OCI-LY1 (cell line): ENCODE measurements around the gene NUPR2.
A peak's percentile ranks its signal among the peaks of the same experiment; 100 is the strongest.

Source experiments
- H2AFZ ChIP-seq: fragments of 200-600 bp; sonication (generic), shearing (Covaris generic); 2 replicates; pipeline ENCODE4 v1.6.0; 2014; ENCODE audit warnings: antibody characterized with exemption, mild to moderate bottlenecking, low read length
- H3F3A ChIP-seq: fragments of 200-600 bp; sonication (generic), shearing (Covaris generic); 2 replicates; pipeline ENCODE4 v1.6.0; 2014; ENCODE audit warnings: mild to moderate bottlenecking, antibody characterized with exemption, low read length, moderate library complexity; ENCODE audit not compliant: insufficient read depth
- H3K27ac ChIP-seq: fragments of 200-600 bp; sonication (generic); 2 replicates; pipeline ENCODE4 v1.5.1; 2014; ENCODE audit warnings: low read length, mixed run types, mild to moderate bottlenecking, low read depth; ENCODE audit not compliant: poor library complexity, severe bottlenecking
- H3K27me3 ChIP-seq: fragments of 200-600 bp; sonication (generic); 2 replicates; pipeline ENCODE4 v1.6.0; 2014; ENCODE audit warnings: antibody characterized with exemption, mild to moderate bottlenecking, low read length, moderate library complexity; ENCODE audit not compliant: insufficient read depth
- H3K36me3 ChIP-seq: fragments of 200-600 bp; sonication (generic); 2 replicates; pipeline ENCODE4 v1.6.1; 2014; ENCODE audit warnings: mild to moderate bottlenecking, antibody characterized with exemption, low read length, moderate library complexity, mixed read lengths; ENCODE audit not compliant: insufficient read depth
- H3K4me1 ChIP-seq: fragments of 200-600 bp; sonication (generic); 2 replicates; pipeline ENCODE4 v1.5.1; 2014; ENCODE audit warnings: mild to moderate bottlenecking, low read length, moderate library complexity; ENCODE audit not compliant: insufficient read depth, severe bottlenecking
- H3K4me2 ChIP-seq: fragments of 200-600 bp; sonication (generic), shearing (Covaris generic); 2 replicates; pipeline ENCODE4 v1.6.1; 2014; ENCODE audit warnings: low read length
- H3K4me3 ChIP-seq: fragments of 200-600 bp; sonication (generic); 2 replicates; pipeline ENCODE4 v1.5.1; 2014; ENCODE audit warnings: low read length, low read depth, mild to moderate bottlenecking, mixed read lengths; ENCODE audit not compliant: poor library complexity, severe bottlenecking
- H3K79me2 ChIP-seq: fragments of 200-600 bp; shearing (Covaris generic); 2 replicates; pipeline ENCODE4 v1.6.1; 2016; ENCODE audit warnings: mixed run types, low read length, mixed read lengths; ENCODE audit not compliant: insufficient read depth
- H3K9ac ChIP-seq: fragments of 200-600 bp; sonication (generic), shearing (Covaris generic); 2 replicates; pipeline ENCODE4 v1.6.1; 2014; ENCODE audit warnings: mild to moderate bottlenecking, low read length, mixed read lengths
- H3K9me2 ChIP-seq: fragments of 200-600 bp; sonication (generic), shearing (Covaris generic); 2 replicates; pipeline ENCODE4 v1.6.1; 2014; ENCODE audit warnings: low read depth, mild to moderate bottlenecking, low read length, mixed read lengths
- H3K9me3 ChIP-seq: fragments of 200-600 bp; shearing (Covaris generic); 2 replicates; pipeline ENCODE4 v1.6.1; 2014; ENCODE audit warnings: low read length, mixed read lengths
- H4K20me1 ChIP-seq: fragments of 200-600 bp; sonication (generic), shearing (Covaris generic); 2 replicates; pipeline ENCODE4 v1.6.0; 2016; ENCODE audit warnings: mild to moderate bottlenecking, low read length; ENCODE audit not compliant: insufficient read depth
- CTCF ChIP-seq: fragments of 200-600 bp; sonication (generic), shearing (Covaris generic); IDR thresholded peaks from 2 replicates; pipeline ENCODE4 v1.5.1; 2017; ENCODE audit warnings: mild to moderate bottlenecking, antibody characterized with exemption, low read length, moderate library complexity, mixed read lengths
- EZH2 ChIP-seq: fragments of 200-600 bp; sonication (generic), shearing (Covaris generic); IDR thresholded peaks from 2 replicates; pipeline ENCODE4 v1.8.0; 2017; ENCODE audit warnings: borderline replicate concordance, mixed run types, mild to moderate bottlenecking, antibody characterized with exemption, low read length, moderate library complexity, mixed read lengths

The NUPR2 gene

DNA sequence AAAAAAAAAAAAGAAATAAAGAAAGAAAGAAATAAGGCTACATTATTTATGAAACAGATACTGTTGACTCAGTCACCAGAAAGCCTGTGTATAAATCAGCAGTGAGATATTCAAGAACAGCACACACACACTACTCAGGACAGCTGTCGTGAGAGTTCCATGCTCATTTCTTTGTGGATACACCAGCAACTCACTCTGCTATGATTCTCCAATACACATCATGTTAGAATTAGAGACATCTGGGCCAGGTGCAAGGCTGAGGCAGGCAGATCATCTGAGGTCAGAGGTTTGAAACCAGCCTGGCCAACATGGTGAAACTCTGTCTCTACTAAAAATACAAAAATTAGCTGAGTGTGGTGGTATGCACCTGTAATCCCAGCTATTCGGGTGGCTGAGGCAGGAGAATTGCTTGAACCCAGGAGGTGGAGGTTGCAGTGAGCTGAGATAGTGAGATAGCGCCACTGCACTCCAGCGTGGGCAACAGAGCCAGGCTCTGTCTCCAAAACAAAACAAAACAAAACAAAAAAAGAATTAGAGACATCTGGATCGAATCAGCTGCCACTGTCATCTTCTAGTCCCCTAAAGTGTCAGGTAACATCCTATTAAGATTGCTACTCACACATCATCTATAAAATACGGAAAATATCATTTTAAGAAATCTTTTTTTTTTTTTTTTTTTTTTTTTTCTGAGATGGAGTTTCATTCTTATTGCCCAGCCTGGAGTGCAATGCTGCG lies 11.2 kb upstream of the NUPR2 start:
- H3K9ac ChIP-seq, result no peak overlapping the region
- H3K4me3 ChIP-seq, result no peak overlapping the region
- H3K27me3 ChIP-seq, result peaks cover 4% of the 10 kb centered on the region; the same call in 1 of the 2 replicates
- no peaks in the 10 kb centered on the region for H3K4me1 ChIP-seq
- TF ChIP-seq CTCF, result no peak
- TF ChIP-seq EZH2, result no peak
- no peaks in the 10 kb centered on the region for H3F3A ChIP-seq
- no peak overlapping the region for H3K27ac ChIP-seq
- no peaks in the 10 kb centered on the region for H3K9me2 ChIP-seq
- H3K9me3 ChIP-seq, result no peaks in the 10 kb centered on the region
- no peak overlapping the region for H3K4me2 ChIP-seq
- no peak overlapping the region for H2AFZ ChIP-seq
- H4K20me1 ChIP-seq, result no peaks in the 10 kb centered on the region
- no peaks in the 10 kb centered on the region for H3K36me3 ChIP-seq
- H3K79me2 ChIP-seq, result no peaks in the 10 kb centered on the region

GRCh38 chr7:56125831-56126230 lies 9.6 kb upstream of the NUPR2 start:
- Histone ChIP-seq H3K36me3 (no peaks in the 10 kb centered on the region), H3K9ac (no peak overlapping the region), H3K27ac (no peak overlapping the region), H2AFZ (no peak overlapping the region), H3F3A (no peaks in the 10 kb centered on the region), H3K4me1 (no peaks in the 10 kb centered on the region), H3K4me2 (0 out of 2 replicates have a peak overlapping the region, but pooled peaks have one; percentile 26), H3K9me2 (no peaks in the 10 kb centered on the region), H3K27me3 (peaks cover 4% of the 10 kb centered on the region; the same call in 1 of the 2 replicates), H4K20me1 (no peaks in the 10 kb centered on the region), H3K4me3 (no peak overlapping the region), H3K9me3 (no peaks in the 10 kb centered on the region), H3K79me2 (no peaks in the 10 kb centered on the region)
- TF ChIP-seq CTCF (no peak), EZH2 (no peak)

- Histone ChIP-seq H3K4me1 (no peaks in the 10 kb centered on the region), H3K9ac (no peak overlapping the region), H3K9me2 (no peaks in the 10 kb centered on the region), H3K4me3 (no peak overlapping the region), H3K9me3 (no peaks in the 10 kb centered on the region), H3K4me2 (no peak overlapping the region), H3F3A (no peaks in the 10 kb centered on the region), H4K20me1 (no peaks in the 10 kb centered on the region), H3K27me3 (peaks cover 4% of the 10 kb centered on the region; the same call in 1 of the 2 replicates), H3K36me3 (no peaks in the 10 kb centered on the region), H3K79me2 (no peaks in the 10 kb centered on the region), H2AFZ (no peak overlapping the region), H3K27ac (no peak overlapping the region)
- TF ChIP-seq EZH2, result no peak
- TF ChIP-seq CTCF, result no peak
Measured at GRCh38 chr7:56124981-56125380, 8.8 kb upstream of the NUPR2 start.
